Astrocyte of the cerebellum (primary cell): ENCODE data around the gene CLK2.
A peak's percentile ranks its signal among the peaks of the same experiment; 100 is the strongest.

Source experiments
- DNase-seq: peaks from one replicate; pipeline ENCODE4 v3.0.0-alpha.2; 2011; ENCODE audit warnings: low read depth
- H3K4me3 ChIP-seq: 2 replicates; pipeline ENCODE4 v1.5.1; 2011; ENCODE audit warnings: mild to moderate bottlenecking, low read depth, low read length, moderate library complexity
- in situ Hi-C: cut with HindIII; loops from 2 replicates; pipeline ENCODE4 v1.10.0; 2017; ENCODE audit warnings: low sequenced_read_pairs
- TF ChIP-seq, protein P1 (sequence below): IDR thresholded peaks from 2 replicates; pipeline ENCODE4 v1.5.1; 2012; ENCODE audit warnings: low read length, low read depth, moderate library complexity, mild to moderate bottlenecking; ENCODE audit errors: missing control alignments

The CLK2 gene

GRCh38 chr1:155319536-155319935, 46.2 kb upstream of the CLK2 start:
- in situ Hi-C loops, result no loop called here
- H3K4me3 ChIP-seq, result no peak overlapping the region
- TF ChIP-seq, protein P1, sequence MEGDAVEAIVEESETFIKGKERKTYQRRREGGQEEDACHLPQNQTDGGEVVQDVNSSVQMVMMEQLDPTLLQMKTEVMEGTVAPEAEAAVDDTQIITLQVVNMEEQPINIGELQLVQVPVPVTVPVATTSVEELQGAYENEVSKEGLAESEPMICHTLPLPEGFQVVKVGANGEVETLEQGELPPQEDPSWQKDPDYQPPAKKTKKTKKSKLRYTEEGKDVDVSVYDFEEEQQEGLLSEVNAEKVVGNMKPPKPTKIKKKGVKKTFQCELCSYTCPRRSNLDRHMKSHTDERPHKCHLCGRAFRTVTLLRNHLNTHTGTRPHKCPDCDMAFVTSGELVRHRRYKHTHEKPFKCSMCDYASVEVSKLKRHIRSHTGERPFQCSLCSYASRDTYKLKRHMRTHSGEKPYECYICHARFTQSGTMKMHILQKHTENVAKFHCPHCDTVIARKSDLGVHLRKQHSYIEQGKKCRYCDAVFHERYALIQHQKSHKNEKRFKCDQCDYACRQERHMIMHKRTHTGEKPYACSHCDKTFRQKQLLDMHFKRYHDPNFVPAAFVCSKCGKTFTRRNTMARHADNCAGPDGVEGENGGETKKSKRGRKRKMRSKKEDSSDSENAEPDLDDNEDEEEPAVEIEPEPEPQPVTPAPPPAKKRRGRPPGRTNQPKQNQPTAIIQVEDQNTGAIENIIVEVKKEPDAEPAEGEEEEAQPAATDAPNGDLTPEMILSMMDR, result no peak
- no peak for DNase-seq

DNA sequence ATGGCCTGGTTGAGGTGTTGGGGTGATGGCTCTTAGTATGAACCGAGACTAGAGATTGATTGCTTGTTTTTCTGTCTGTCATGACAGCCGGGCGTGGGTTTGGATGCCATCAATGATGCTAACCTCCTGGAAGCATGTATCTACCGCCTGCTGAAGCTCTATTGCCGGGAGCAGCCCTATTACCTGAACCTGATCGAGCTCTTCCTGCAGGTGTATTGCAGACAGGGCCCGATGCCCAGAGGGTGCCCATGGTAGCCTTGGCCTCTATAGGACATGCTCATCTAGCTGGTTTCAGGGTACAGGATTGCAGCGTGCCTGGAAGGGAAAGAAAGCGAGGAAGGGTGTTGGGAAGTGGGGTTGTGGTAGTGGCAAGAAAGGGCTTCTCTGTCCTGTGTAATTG, 44.8 kb upstream of the CLK2 start:
- TF ChIP-seq, protein P1, result no peak
- no peak overlapping the region for H3K4me3 ChIP-seq
- in situ Hi-C loops, result no loop called here
- DNase-seq, result no peak

GRCh38 chr1:155316922-155317321, 43.6 kb upstream of the CLK2 start:
- H3K4me3 ChIP-seq, result no peak overlapping the region
- TF ChIP-seq, protein P1, result no peak
- in situ Hi-C loops, result no loop called here
- no peak for DNase-seq

- in situ Hi-C loops, result no loop called here
- no peak overlapping the region for H3K4me3 ChIP-seq
- TF ChIP-seq, protein P1, result no peak
- DNase-seq, result no peak
These were observed 40.0 kb upstream of the CLK2 start for GRCh38 chr1:155313261-155313660.

DNA sequence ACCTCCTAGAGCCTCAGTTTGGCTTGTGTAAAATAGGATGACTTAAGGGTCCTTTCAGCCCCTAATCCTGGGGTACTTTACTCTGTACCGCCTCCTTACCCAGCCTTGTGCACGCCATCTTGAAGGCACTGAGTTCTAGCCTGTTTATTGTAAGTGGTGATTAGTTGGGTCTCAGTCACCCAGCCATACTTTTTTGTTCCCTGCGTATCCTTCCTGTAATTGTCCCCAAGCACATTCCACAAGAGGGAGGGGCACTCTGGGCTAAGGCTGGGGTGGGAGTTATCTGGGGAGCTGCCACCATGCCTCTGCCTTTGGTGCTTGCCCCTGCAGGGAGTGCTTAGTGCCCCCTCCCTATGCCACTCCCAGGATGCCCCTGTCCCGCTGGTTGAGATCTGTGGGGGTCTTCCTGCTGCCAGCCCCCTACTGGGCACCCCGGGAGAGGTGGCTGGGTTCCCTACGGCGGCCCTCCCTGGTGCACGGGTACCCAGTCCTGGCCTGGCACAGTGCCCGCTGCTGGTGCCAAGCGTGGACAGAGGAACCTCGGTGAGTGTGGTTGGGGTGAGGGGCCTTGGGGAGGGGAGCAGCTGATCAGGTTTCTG, 36.2 kb upstream of the CLK2 start:
- in situ Hi-C loops, result no loop called here
- TF ChIP-seq, protein P1, result no peak
- H3K4me3 ChIP-seq, result peak overlapping the region; percentile 69
- no peak for DNase-seq

- TF ChIP-seq, protein P1, result no peak
- peak; percentile 97 for DNase-seq
- peak within 1 kb of the TSS; percentile 69 for H3K4me3 ChIP-seq
- in situ Hi-C loops, result no loop called here
These were observed 35.5 kb upstream of the CLK2 start, which contains the start of gene FDPS for GRCh38 chr1:155308493-155309422. FDPS (plus strand) TSS chr1:155308866; CDS start chr1:155309790, 924 bp downstream.
